A549 (cell line): Measurements from ENCODE around the gene SNX17. TPM values are rescaled to one million over a fixed set of nuclear protein-coding genes. Genes with fewer than 3 reads are reported as not detected.

Experiments used
- ATAC-seq, 2 experiments: fragments of 200-7000 bp in 1 of 2; fragments of >200 bp in 1 of 2; cut with Nextera tagmentation in 1 of 2; cut with Tn5 transposase in 1 of 2; 3 replicates each; pipeline versions ENCODE4 v1.8.0 to v1.9.1; 2018 to 2020; ENCODE audit warnings: mild to moderate bottlenecking in 1 of 2, moderate library complexity in 1 of 2
- CTCF ChIA-PET: fragments of 300-600 bp; sonication (Branson Sonifier 250); formaldehyde crosslinking; extraction: SDS; loops from one replicate; lab custom pipeline; 2021; ENCODE audit warnings: antibody characterized with exemption, inconsistent platforms; lab: Yijun Ruan, JAX
- POLR2A ChIA-PET: fragments of 350-600 bp; formaldehyde crosslinking; extraction: SDS; loops from one replicate; lab custom pipeline; 2021; ENCODE audit warnings: antibody characterized with exemption, inconsistent platforms; lab: Yijun Ruan, JAX
- DNase-seq, 2 experiments: peaks; one replicate each; pipeline versions ENCODE4 v3.0.0 to v3.0.0-alpha.2; 2011 to 2016; ENCODE audit warnings: low read depth in 1 of 2, low spot score in 1 of 2
- FAIRE-seq: peaks from 2 replicates; lab custom pipeline; 2011; peaks lifted over from hg19 to GRCh38; lab: Jason Lieb, UNC
- H3K27ac ChIP-seq, 2 experiments: fragments of >200 bp; sonication (Bioruptor Twin); formaldehyde crosslinking; 3 replicates each; pipeline ENCODE4 v1.5.1; 2016 to 2017
- H3K4me1 ChIP-seq: fragments of >200 bp; sonication (Bioruptor Twin); formaldehyde crosslinking; 3 replicates; pipeline ENCODE4 v1.6.1; 2016
- H3K4me2 ChIP-seq: fragments of >200 bp; sonication (Bioruptor Twin); formaldehyde crosslinking; 3 replicates; pipeline ENCODE4 v1.6.1; 2016
- H3K4me3 ChIP-seq: fragments of >200 bp; sonication (Bioruptor Twin); formaldehyde crosslinking; 3 replicates; pipeline ENCODE4 v1.5.1; 2016
- H3K9me3 ChIP-seq: fragments of >200 bp; sonication (Bioruptor Twin); formaldehyde crosslinking; 3 replicates; pipeline ENCODE4 v1.6.1; 2016
- BCL3 ChIP-seq: fragments of >200 bp; sonication (Bioruptor Twin); formaldehyde crosslinking; IDR thresholded peaks from 3 replicates; pipeline ENCODE4 v1.6.1; 2016
- BHLHE40 ChIP-seq: IDR thresholded peaks from 2 replicates; pipeline ENCODE4 v1.6.1; 2012; ENCODE audit warnings: low read depth, low read length, inconsistent platforms
- CBX2 ChIP-seq: fragments of 200-600 bp; sonication (generic); IDR thresholded peaks from 2 replicates; pipeline ENCODE4 v1.6.1; 2016; ENCODE audit warnings: low read depth, mild to moderate bottlenecking, borderline replicate concordance
- CHD2 ChIP-seq: fragments of 150-350 bp; IDR thresholded peaks from 2 replicates; pipeline ENCODE4 v1.6.1; 2014; ENCODE audit warnings: low read length; ENCODE audit not compliant: partially characterized antibody
- CHD4 ChIP-seq: fragments of 200-600 bp; sonication (generic); IDR thresholded peaks from 2 replicates; pipeline ENCODE4 v1.6.1; 2016; ENCODE audit warnings: antibody characterized with exemption, mild to moderate bottlenecking, borderline replicate concordance
- ELK1 ChIP-seq: fragments of 150-350 bp; IDR thresholded peaks from 2 replicates; pipeline ENCODE4 v1.6.1; 2014; ENCODE audit warnings: low read depth, mild to moderate bottlenecking, low read length
- HDAC2 ChIP-seq: fragments of 200-600 bp; sonication (generic); IDR thresholded peaks from 2 replicates; pipeline ENCODE4 v1.6.1; 2016
- HES2 ChIP-seq: fragments of >200 bp; sonication (Bioruptor Twin); formaldehyde crosslinking; IDR thresholded peaks from 2 replicates; pipeline ENCODE4 v1.6.1; 2016
- HEYL ChIP-seq: fragments of 250-450 bp; sonication (Bioruptor Pico); IDR thresholded peaks from 2 replicates; pipeline ENCODE4 v1.8.0; 2021; ENCODE audit warnings: mild to moderate bottlenecking, moderate library complexity
- HOXA7 ChIP-seq: fragments of 250-450 bp; sonication (Bioruptor Pico); IDR thresholded peaks from 2 replicates; pipeline ENCODE4 v1.5.0; 2020; ENCODE audit warnings: mild to moderate bottlenecking, moderate library complexity
- HOXB13 ChIP-seq: fragments of 250-450 bp; sonication (Bioruptor Pico); IDR thresholded peaks from 2 replicates; pipeline ENCODE4 v1.5.0; 2020; ENCODE audit warnings: low read depth, mild to moderate bottlenecking, moderate library complexity
- HOXB5 ChIP-seq: fragments of 250-450 bp; sonication (Bioruptor Pico); IDR thresholded peaks from 2 replicates; pipeline ENCODE4 v1.5.0; 2020; ENCODE audit warnings: mild to moderate bottlenecking, moderate library complexity
- KDM1A ChIP-seq: fragments of 200-600 bp; sonication (generic); IDR thresholded peaks from 2 replicates; pipeline ENCODE4 v1.6.1; 2016; ENCODE audit warnings: low read depth, mild to moderate bottlenecking
- KDM5A ChIP-seq: fragments of 200-600 bp; sonication (generic); IDR thresholded peaks from 2 replicates; pipeline ENCODE4 v1.6.1; 2016; ENCODE audit warnings: antibody characterized with exemption, mild to moderate bottlenecking
- MAFK ChIP-seq: fragments of 450-650 bp; IDR thresholded peaks from 2 replicates; pipeline ENCODE4 v1.6.1; 2014; ENCODE audit not compliant: partially characterized antibody
- MAZ ChIP-seq: fragments of 150-350 bp; IDR thresholded peaks from 2 replicates; pipeline ENCODE4 v1.6.1; 2014; ENCODE audit warnings: antibody characterized with exemption, low read depth, low read length, borderline replicate concordance
- PBX3 ChIP-seq: IDR thresholded peaks from 2 replicates; pipeline ENCODE4 v1.6.1; 2012
- PHF8 ChIP-seq: fragments of 200-600 bp; sonication (generic); IDR thresholded peaks from 2 replicates; pipeline ENCODE4 v1.6.1; 2016; ENCODE audit warnings: low read depth, mild to moderate bottlenecking, antibody characterized with exemption, moderate library complexity, borderline replicate concordance
- POLR2A ChIP-seq: IDR thresholded peaks from 2 replicates; pipeline ENCODE4 v1.6.1; 2012; ENCODE audit warnings: mild to moderate bottlenecking, low read length
- POLR2AphosphoS2 ChIP-seq: conservative IDR thresholded peaks from 2 replicates; pipeline ENCODE4 v1.6.1; 2012; ENCODE audit warnings: low read length, improper control_type of control experiment, inconsistent platforms
- RARB ChIP-seq: fragments of 250-450 bp; sonication (Bioruptor Pico); IDR thresholded peaks from 2 replicates; pipeline ENCODE4 v1.8.0; 2021; ENCODE audit warnings: mild to moderate bottlenecking, moderate library complexity
- RCOR1 ChIP-seq: fragments of 150-350 bp; IDR thresholded peaks from 2 replicates; pipeline ENCODE4 v1.6.1; 2014; ENCODE audit warnings: antibody characterized with exemption, low read length, low read depth
- REST ChIP-seq: fragments of 200-600 bp; sonication (generic); IDR thresholded peaks from 2 replicates; pipeline ENCODE4 v1.6.1; 2016; ENCODE audit warnings: antibody characterized with exemption, mild to moderate bottlenecking, moderate library complexity
- SMC3 ChIP-seq: fragments of >200 bp; sonication (Bioruptor Twin); formaldehyde crosslinking; IDR thresholded peaks from 3 replicates; pipeline ENCODE4 v1.6.1; 2018; ENCODE audit warnings: inconsistent platforms
- SREBF2 ChIP-seq: fragments of 450-650 bp; IDR thresholded peaks from 2 replicates; pipeline ENCODE4 v1.6.1; 2014; ENCODE audit warnings: mild to moderate bottlenecking, moderate library complexity
- TFCP2L1 ChIP-seq: fragments of 250-450 bp; sonication (Bioruptor Pico); IDR thresholded peaks from 2 replicates; pipeline ENCODE4 v1.5.0; 2021; ENCODE audit warnings: mild to moderate bottlenecking
- TP53 ChIP-seq: fragments of 250-450 bp; sonication (Bioruptor Pico); IDR thresholded peaks from 2 replicates; pipeline ENCODE4 v1.5.0; 2021; ENCODE audit warnings: mild to moderate bottlenecking, moderate library complexity
- ZC3H11A ChIP-seq: fragments of 450-650 bp; IDR thresholded peaks from 2 replicates; pipeline ENCODE4 v1.6.1; 2014; ENCODE audit warnings: antibody characterized with exemption, mild to moderate bottlenecking
- ZFP36 ChIP-seq: fragments of 450-650 bp; IDR thresholded peaks from 2 replicates; pipeline ENCODE4 v1.6.1; 2014; ENCODE audit warnings: borderline replicate concordance; ENCODE audit not compliant: partially characterized antibody
- ZNF302 ChIP-seq: fragments of 250-450 bp; sonication (Bioruptor Pico); IDR thresholded peaks from 2 replicates; pipeline ENCODE4 v1.9.0; 2021; ENCODE audit warnings: inconsistent platforms, mild to moderate bottlenecking, moderate library complexity
- WGBS: methylation state at CpG from one replicate; pipeline ENCODE4 v1.1.6; 2017; ENCODE audit errors: missing lambda C conversion rate; 5-methylcytosine and 5-hydroxymethylcytosine counted together
- polyA plus RNA-seq, 4 experiments: library from polyadenylated mRNA; depleted of rRNA in 3 of 4; stranded (reverse); fragments of >200 nt; fragmentation: RNase III in 1 of 4; extraction: RNeasy Plus Mini Kit Qiagen cat#74134 plus additional on column Dnase treatment in 1 of 4; gene quantifications; 2 replicates in 3 of 4; 3 replicates in 1 of 4; pipeline ENCODE4 v1.2.3, GENCODE V29; 2011 to 2017

Gene SNX17
- polyA plus RNA-seq, 2 of the 4 experiments (the other 2 are of a cell fraction), result 141 to 154 TPM

GRCh38 chr2:27420996-27421395, 50.6 kb downstream of the SNX17 start:
- Histone ChIP-seq H3K4me2 (no peak overlapping the region), H3K9me3 (no peaks in the 10 kb centered on the region), H3K27ac (no peak overlapping the region), H3K4me3 (no peak overlapping the region), H3K4me1 (no peaks in the 10 kb centered on the region)
- no peak for FAIRE-seq
- DNase-seq, result no peak
- CTCF ChIA-PET, result interaction anchor here (0.9 to 1.7 kb wide), 4 partner anchors 7 to 13 kb away, joined by 4 to 6 read pairs (median 4); partner anchors contain the start of genes NRBP1 and PPM1G
- TF ChIP-seq ELK1 (no peak), SREBF2 (no peak), RARB (CRISPR knock-in tag) (no peak), BHLHE40 (no peak), CHD4 (no peak), HEYL (CRISPR knock-in tag) (no peak), PHF8 (no peak), HOXA7 (no peak), BCL3 (no peak), MAFK (no peak), SMC3 (no peak), POLR2AphosphoS2 (no peak), HDAC2 (no peak), ZFP36 (no peak), CHD2 (no peak), TFCP2L1 (no peak), KDM1A (no peak), REST (no peak), KDM5A (no peak), POLR2A (no peak)
- TF ChIP-seq, all 56 proteins: peak for 0
- no peak for ATAC-seq
- POLR2A ChIA-PET, result interaction anchor here (1.6 kb wide), 1 partner anchor 11 kb away, joined by 6 read pairs; the partner anchor contains the start of gene PPM1G

- FAIRE-seq, result no peak
- Histone ChIP-seq H3K4me3 (no peak overlapping the region), H3K4me1 (no peaks in the 10 kb centered on the region), H3K4me2 (no peak overlapping the region), H3K27ac (no peak overlapping the region), H3K9me3 (no peaks in the 10 kb centered on the region)
- DNase-seq, result no peak
- TF ChIP-seq PBX3, result no peak
- TF ChIP-seq MAZ, result no peak
- TF ChIP-seq CHD4, result no peak
- TF ChIP-seq CHD2, result no peak
- no peak for TF ChIP-seq HOXB13
- no peak for TF ChIP-seq ZNF302 (CRISPR knock-in tag)
- no peak for TF ChIP-seq HOXB5 (CRISPR knock-in tag)
- no peak for TF ChIP-seq ZC3H11A
- TF ChIP-seq RCOR1, result no peak
- TF ChIP-seq CBX2, result no peak
- TF ChIP-seq TP53 (CRISPR knock-in tag), result no peak
- no peak for TF ChIP-seq HES2
- TF ChIP-seq BCL3, result no peak
- TF ChIP-seq POLR2AphosphoS2, result no peak
- TF ChIP-seq HOXA7, result no peak
- ChIA-PET CTCF (interaction anchor here (0.9 to 1.5 kb wide), 3 partner anchors 9 to 14 kb away, joined by 4 to 5 read pairs (median 4); partner anchors contain the start of gene PPM1G), POLR2A (interaction anchor here (1.6 kb wide), 1 partner anchor 12 kb away, joined by 6 read pairs; the partner anchor contains the start of gene PPM1G)
- ATAC-seq, result no peak
- WGBS, result 76% methylated on average over 4 of the region's 4 CpGs
Observed at GRCh38 chr2:27421660-27422250, 51.3 kb downstream of the SNX17 start.
